Measurements from ENCODE around the gene SLC38A10.

SLC38A10 gene

GRCh38 chr17:81254955-81255717 is 40.0 kb downstream of the SLC38A10 start:
- DNase-seq (ENCODE audit: low read depth in 2 of 2) = no peak

GRCh38 chr17:81253358-81254131 is 41.6 kb downstream of the SLC38A10 start:
- DNase-seq (ENCODE audit: low read depth in 2 of 2) = peak; percentile 25 to 41

GRCh38 chr17:81252987-81253329 is 42.1 kb downstream of the SLC38A10 start:
- no peak for DNase-seq (ENCODE audit: low read depth in 2 of 2)

DNA sequence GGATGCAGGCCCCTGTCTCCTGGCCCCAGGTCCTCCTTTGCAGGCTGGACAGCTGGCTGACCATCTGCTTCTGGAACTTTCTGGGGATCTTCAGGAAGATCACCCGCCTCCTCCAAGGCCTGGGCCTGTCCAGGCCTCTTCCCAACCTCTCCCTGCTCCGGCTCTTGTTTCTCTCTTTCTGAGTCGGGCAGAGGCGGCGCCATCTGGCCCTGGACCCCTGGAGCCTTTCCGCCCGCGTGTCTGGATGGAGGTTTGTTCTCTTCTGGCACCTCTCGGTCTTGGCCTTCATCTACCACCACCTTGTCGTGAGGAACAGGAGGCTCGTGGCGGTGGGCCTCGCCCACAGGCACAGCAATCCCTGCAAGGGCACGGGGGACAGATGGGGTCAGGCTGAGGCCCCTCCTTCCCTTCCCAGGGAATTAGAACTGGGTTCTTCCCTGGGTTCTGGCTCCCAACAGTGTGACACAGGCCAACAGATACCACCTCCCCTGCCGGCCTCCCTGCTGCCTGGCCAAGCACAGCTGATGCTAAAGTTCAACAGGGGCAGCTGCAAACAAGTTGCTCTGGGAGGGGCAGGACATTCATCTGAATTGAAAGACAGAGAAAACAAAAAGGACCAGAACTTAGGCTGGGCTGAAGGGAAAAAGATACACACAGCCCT is 42.7 kb downstream of the SLC38A10 start:
- no peak for DNase-seq (ENCODE audit: low read depth in 2 of 2)

GRCh38 chr17:81251709-81252301 is 43.3 kb downstream of the SLC38A10 start:
- DNase-seq (ENCODE audit: low read depth in 2 of 2) = no peak

- no peak for DNase-seq (ENCODE audit: low read depth in 2 of 2)
Measured at GRCh38 chr17:81251094-81251708, 43.9 kb downstream of the SLC38A10 start.

DNA sequence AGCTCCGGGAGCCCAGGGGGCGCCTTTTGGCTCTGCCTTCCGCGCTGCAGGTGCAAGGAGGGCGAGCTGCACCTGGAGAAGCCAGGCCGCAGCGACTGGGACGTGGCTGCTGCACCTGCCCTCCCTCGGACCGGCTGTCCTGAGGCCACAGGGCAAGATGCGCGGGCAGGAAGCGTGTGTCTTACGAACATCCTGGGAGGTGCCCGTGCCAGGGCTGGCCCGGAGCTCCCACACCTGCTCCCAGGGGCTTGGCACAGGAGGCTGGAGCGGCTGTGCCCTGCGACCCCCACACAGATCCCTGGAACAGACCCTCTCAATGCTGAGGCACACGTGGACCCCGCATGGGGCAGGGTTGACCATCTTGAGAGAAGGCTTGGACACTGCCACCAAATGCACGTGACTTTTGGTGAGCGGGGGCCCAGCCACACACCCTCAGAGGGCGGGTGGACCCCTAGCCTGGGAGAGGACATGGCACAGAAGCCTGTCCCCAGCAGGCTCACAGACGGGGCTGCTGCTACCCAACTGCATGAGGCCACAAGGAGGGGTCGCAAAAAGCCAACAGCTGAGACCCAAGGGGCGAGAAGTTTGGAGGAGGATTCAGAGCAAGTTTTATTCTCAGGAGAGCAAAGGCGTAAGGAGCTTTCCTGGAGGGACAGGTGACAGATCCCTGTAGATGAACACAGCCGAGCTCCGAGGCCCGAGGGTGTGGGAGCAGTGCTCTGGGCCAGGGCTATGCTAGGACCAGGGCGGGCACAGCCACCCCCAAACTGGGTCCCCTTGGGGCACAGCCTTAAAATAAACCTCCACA is 44.6 kb downstream of the SLC38A10 start:
- DNase-seq (ENCODE audit: low read depth in 2 of 2) = no peak

- DNase-seq (ENCODE audit: low read depth in 2 of 2) = no peak
Measured at GRCh38 chr17:81249223-81250040, 45.7 kb downstream of the SLC38A10 start.

DNA sequence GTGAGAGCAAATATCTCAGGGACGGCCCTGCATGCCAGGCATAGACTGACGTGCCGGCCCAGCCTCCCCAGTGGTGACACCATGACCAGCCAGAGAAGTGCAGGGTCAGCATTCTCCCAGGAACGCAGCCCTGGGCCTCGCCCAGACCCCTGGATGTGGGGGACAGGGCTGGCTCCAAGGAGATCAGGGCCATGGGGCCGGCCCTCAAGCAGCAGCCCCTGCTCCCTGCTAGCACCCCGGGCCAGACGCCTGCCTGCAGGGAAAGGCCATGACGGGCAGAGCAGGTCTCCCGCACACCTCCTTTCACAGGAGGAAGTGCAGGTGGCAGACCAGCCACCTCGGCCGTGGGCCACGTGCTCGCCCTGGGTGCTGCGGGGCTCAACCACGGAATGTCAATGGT is 46.5 kb downstream of the SLC38A10 start:
- no peak for DNase-seq (ENCODE audit: low read depth in 2 of 2)

DNA sequence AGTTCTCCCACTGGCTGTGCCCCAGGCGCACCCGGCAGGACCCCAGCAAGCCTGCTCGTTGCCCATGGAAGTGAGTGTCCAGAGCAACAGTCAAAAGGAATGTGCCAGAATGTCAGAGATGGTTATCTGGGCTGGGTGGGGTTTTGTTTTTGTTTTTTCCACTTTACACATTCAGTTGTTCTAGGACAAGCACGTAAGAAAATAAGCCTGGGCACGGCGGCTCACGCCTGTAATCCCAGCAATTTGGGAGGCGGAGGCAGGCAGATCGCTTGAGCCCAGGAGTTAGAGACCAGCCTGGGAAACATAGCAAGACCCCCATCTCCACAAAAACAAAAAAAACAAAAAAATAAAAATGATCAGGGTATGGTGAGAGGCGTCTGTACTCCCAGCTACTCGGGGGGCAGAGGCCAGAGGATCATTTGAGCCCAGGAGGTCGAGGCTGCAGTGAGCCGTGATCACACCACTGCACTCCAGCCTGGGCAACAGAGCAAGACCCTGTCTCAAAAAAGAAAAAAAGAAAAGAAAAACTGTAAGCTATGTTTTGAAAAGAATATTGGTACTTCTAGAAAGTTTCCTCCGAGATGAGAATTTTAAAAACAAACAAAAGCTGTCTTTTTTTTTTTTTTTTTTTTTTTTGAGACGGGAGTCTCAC is 47.6 kb downstream of the SLC38A10 start:
- DNase-seq (ENCODE audit: low read depth in 2 of 2) = no peak

GRCh38 chr17:81246679-81247338 is 48.3 kb downstream of the SLC38A10 start:
- no peak for DNase-seq (ENCODE audit: low read depth in 2 of 2)

DNA sequence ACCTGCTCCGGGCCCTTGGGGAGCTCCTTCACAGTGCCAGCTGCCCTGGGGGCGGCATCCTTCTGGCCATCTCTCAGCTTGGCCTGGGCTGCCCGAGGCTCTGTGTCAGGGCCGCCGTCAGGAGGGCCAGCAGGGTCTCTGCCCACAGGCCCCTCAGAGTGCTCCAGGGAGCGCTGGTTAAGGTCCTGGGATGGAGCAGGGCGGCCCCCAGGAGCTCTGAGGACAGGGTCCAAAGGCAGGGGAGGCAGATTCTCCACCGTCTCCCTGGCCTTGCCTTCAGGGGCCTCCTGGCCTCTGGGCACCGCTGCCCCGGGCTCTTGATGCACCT is 48.8 kb downstream of the SLC38A10 start:
- DNase-seq (ENCODE audit: low read depth in 2 of 2) = no peak

DNA sequence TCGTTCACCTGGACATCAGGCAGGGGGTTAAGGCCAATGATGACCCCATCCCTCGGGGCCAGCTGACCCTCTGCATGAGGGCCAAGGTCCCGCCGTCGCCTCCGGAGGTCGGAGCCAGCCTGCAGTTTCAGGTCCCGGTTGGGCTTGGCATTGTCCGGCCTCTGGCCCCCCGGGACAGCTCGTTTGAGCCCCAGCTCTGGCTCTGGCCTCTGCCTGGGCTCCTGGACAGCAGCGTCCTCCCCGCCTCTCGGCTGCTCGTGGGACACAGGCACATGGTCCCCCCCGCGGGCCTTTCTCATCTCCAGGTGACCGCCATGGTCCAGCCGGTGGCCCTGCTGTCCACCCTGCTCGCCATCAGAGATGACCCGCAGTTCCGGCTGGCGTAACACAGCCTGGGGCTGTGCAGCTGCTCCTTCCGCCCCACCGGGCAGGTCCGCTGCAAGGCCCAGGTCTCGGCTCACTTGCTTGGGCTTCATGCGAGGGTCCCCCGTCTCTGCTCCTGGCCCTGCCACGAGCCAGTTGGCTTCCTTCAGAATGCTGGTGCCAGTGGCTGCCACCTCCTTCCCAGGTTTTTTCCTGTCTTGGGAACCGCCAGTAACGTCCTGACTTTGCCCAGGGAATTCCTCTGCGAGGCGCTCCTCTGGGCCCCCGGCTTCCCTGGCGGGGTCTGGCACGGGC is 49.3 kb downstream of the SLC38A10 start:
- no peak for DNase-seq (ENCODE audit: low read depth in 2 of 2)

GRCh38 chr17:81245024-81245664 is 50.0 kb downstream of the SLC38A10 start:
- no peak for DNase-seq (ENCODE audit: low read depth in 2 of 2)

DNA sequence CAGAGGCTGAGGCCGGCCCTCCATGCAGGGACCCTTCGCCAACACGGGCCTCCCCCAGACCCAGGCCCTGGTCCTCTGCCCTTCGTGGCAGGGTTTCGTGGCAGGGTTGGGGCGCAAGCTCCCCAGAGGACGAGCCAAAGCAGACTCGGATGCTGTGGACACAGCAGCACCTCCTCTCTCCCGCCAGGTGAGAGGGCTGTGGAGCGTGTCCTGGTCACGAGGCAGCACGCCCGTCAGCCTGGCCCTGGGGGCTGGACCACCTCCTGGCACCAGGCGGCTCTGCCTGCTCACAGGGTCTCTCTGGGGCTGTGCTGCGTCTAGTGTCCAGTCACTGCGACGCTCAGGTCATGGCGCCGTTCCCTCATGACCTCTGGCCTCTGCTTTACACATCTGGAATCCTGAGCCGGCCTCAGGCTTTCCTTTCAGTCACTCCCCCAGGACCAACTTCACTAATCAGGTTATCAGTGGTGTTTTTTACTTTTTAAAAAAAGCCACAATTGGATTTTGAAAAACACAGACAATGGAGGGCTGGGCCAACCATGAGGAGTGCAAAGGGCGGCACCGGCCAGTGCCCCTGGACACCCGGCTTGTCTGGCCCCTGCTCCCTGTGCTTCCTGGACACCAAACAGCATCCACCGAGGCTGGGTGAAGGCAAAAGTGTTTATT is 50.6 kb downstream of the SLC38A10 start:
- DNase-seq (ENCODE audit: low read depth in 2 of 2) = no peak

- DNase-seq (ENCODE audit: low read depth in 2 of 2) = no peak
Measured at GRCh38 chr17:81243333-81243664, 51.8 kb downstream of the SLC38A10 start.

GRCh38 chr17:81242421-81243332 is 52.4 kb downstream of the SLC38A10 start:
- DNase-seq (ENCODE audit: low read depth in 2 of 2) = no peak

All from activated CD4-positive, alpha-beta T cell treated with anti-CD3 and anti-CD28 coated beads for 24 hours (primary cell).